ENCODE results near the gene BTBD6. TPM values are rescaled to one million over a fixed set of nuclear protein-coding genes. Genes with fewer than 3 reads are reported as not detected.

Gene BTBD6
- total RNA-seq, 4 donors from 2014 or later: 44.5 to 70.6 (median 62.6) TPM

DNA sequence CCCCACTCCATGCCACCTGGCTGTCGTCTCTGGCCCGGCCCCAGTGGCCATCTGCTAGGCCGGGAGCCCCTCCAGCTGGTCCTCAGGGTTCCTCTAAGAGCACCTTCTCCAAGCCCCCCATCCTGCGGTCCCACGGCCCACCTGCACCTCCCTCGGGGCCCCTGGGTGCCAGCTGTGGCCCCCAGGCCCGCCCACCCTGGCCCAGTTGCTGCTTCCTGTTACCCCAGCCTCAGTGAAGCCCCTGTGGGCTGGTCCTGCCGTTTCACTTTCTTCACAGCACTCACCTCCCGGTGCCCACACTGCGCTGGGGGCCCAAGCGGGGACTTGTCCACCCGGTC, 39.6 kb upstream of the BTBD6 start:
- 90 to 93% methylated on average over 12 of the region's 12 CpGs for WGBS, 2 donors
- DNase-seq (ENCODE audit: low spot score in 2 of 2): no peak
- intact Hi-C loops (cut with DNase I; ENCODE audit: low total_unique reads): no loop called here
- TF ChIP-seq POLR2A (IDR thresholded peaks at IDR 0.05) (no peak), CTCF (IDR thresholded peaks at IDR 0.05) (no peak)
- H3K4me3 ChIP-seq (ENCODE audit: low read depth, poor library complexity, severe bottlenecking): no peak overlapping the region

GRCh38 chr14:105209091-105209490, 39.2 kb upstream of the BTBD6 start:
- 81 to 93% methylated on average over 6 to 8 of the region's 8 CpGs for WGBS, 2 donors
- no peak overlapping the region for H3K4me3 ChIP-seq (ENCODE audit: low read depth, poor library complexity, severe bottlenecking)
- intact Hi-C loops (cut with DNase I; ENCODE audit: low total_unique reads): no loop called here
- TF ChIP-seq POLR2A (IDR thresholded peaks at IDR 0.05) (no peak), CTCF (IDR thresholded peaks at IDR 0.05) (no peak)
- no peak for DNase-seq (ENCODE audit: low spot score in 2 of 2)

DNA sequence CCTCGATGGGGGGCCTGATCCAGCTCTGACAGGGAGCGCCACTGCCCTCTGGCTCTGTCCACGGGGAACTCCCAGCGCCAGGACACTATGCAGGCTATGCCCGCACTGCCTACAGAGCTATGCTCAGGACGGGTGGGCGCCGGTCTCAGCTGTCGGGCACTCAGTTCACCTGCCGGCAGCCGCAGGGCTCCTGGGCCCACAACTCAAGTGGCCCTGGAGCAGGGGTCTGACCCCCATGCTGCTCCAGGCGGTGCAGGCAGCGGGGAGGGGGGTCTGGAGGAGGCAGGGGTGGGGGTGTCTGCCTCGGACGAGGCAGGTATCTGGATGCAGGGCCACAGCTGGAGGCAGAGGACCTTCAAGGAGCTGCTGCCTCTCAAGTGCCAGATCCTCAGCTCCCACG, 38.7 kb upstream of the BTBD6 start:
- H3K4me3 ChIP-seq (ENCODE audit: low read depth, poor library complexity, severe bottlenecking): no peak overlapping the region
- no peak for TF ChIP-seq CTCF (IDR thresholded peaks at IDR 0.05)
- WGBS, 2 donors: 89 to 95% methylated on average over 4 to 14 of the region's 16 CpGs
- no peak for DNase-seq (ENCODE audit: low spot score in 2 of 2)
- intact Hi-C loops (cut with DNase I; ENCODE audit: low total_unique reads): no loop called here

DNA sequence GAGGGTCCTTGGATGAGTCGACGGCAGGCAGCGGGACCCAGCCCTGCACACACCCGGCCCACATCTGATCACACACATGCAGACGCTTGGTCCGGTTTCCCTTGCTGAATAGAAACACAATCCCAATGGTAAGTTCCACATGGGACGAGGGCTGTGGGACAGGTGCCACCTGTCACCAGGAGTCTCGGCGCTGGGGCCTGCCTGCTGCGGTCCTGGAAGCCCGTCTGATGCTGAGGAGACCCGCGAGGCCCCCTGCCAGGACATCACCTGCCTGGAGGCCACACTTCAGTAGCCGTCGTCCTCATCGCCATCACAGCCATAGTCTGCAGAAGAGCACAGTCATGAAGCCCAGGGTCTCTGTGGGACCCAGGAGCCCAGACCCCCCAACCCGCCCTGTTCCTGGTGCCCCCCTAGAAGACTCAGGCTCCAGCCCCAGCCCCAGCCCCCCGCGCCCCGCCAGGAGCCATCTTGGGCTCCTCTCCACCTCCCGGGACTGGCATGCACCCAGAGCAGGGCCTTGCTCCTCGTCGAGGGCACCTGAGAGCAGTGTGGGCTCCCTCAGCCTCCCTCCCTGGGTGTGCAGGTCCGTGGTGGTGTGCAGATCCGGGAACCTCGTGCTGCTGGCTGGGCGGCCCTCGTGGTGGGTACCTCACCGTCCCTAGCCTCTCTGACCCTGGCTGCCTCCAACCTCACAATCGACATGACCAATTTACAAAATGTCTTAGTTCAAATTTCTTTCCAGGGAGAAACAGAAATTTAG, 37.9 kb upstream of the BTBD6 start:
- no peak overlapping the region for H3K4me3 ChIP-seq (ENCODE audit: low read depth, poor library complexity, severe bottlenecking)
- DNase-seq (ENCODE audit: low spot score in 2 of 2): no peak
- 86% methylated on average over 26 to 30 of the region's 30 CpGs for WGBS, 2 donors
- intact Hi-C loops (cut with DNase I; ENCODE audit: low total_unique reads): no loop called here
- TF ChIP-seq POLR2A (IDR thresholded peaks at IDR 0.05) (no peak), CTCF (IDR thresholded peaks at IDR 0.05) (no peak)

DNA sequence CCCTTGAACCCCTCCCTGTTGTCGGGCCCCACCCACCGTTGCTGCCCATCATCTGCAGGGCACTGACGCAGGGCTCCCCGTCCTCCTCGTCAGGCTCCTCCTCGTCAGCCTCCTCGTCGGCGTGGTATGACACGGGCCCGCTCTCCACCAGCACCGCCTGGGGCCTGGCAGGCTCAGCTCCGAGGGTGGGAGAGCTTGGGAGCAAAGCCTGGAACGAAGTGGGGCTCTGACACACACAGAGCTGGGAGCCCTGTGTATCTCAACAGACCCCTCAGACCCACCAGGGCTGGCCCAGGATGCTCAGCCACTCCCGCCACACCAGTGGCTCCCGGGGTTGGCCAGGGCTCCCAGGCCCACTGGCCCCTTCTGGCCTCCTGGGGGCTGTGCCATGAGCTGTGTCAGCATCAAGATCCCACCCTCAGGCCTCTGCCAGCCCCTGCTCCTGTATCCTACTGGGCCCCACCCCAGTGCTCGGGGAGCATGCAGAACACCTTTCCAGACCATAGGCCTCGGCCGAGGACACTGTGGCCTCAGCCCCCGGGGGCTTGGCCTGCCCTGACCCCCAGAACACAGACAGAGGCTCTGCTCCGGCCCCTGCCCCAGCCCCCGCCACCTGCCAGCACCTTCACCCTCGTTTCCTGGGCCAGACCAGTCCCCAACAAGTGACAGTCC, 37.1 kb upstream of the BTBD6 start:
- no peak for DNase-seq (ENCODE audit: low spot score in 2 of 2)
- H3K4me3 ChIP-seq (ENCODE audit: low read depth, poor library complexity, severe bottlenecking): no peak overlapping the region
- 92 to 95% methylated on average over 12 to 22 of the region's 23 CpGs for WGBS, 2 donors
- TF ChIP-seq POLR2A (IDR thresholded peaks at IDR 0.05) (no peak), CTCF (IDR thresholded peaks at IDR 0.05) (no peak)
- intact Hi-C loops (cut with DNase I; ENCODE audit: low total_unique reads): no loop called here

DNA sequence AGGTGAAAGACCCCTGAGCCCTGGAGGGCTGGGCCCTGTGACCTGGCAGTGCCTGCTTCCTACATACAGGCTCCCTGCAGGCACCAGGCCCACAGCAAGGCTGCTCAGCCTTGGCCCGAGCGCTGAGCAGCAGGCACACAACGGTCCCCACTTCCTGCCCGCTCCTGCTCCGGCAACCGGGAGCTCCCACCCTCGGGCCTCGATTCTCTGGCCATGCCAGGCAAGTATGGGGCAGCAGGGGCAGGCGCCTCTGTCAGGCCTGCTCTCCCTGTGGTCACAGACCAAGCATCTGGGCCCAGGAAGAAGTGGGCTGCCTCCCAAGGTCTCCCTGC, 36.6 kb upstream of the BTBD6 start:
- WGBS, 2 donors: 94 to 97% methylated on average over 7 to 9 of the region's 9 CpGs
- intact Hi-C loops (cut with DNase I; ENCODE audit: low total_unique reads): no loop called here
- H3K4me3 ChIP-seq (ENCODE audit: low read depth, poor library complexity, severe bottlenecking): no peak overlapping the region
- no peak for DNase-seq (ENCODE audit: low spot score in 2 of 2)
- no peak for TF ChIP-seq CTCF (IDR thresholded peaks at IDR 0.05)
- no peak for TF ChIP-seq POLR2A (IDR thresholded peaks at IDR 0.05)
